Measurements from ENCODE around the gene SNX30.

- TF ChIP-seq CTCF (conservative IDR thresholded peaks at IDR 0.05) (no peak), EZH2 (IDR thresholded peaks at IDR 0.05; ENCODE audit: low read depth) (no peak)
Measured at GRCh38 chr9:112863746-112864145, 113.2 kb downstream of the SNX30 start.
